ENCODE data around the gene APBA2.
A peak's percentile ranks its signal among the peaks of the same experiment; 100 is the strongest.

Gene APBA2

GRCh38 chr15:28894631-28895030 lies 8.9 kb downstream of the APBA2 start:
- H3K4me3 ChIP-seq (ENCODE audit: low read depth, low read length) = no peak overlapping the region
- no peak for DNase-seq (ENCODE audit: low read depth)
- no peak for TF ChIP-seq POLR2A (IDR thresholded peaks at IDR 0.05; ENCODE audit: extremely low read depth, insufficient read length)
- no peak for TF ChIP-seq MAX (IDR thresholded peaks at IDR 0.05; ENCODE audit: low read depth, low read length)
- no peak for TF ChIP-seq CTCF (IDR thresholded peaks at IDR 0.05; ENCODE audit: low read depth, low read length)
- TF ChIP-seq MYC (IDR thresholded peaks at IDR 0.05; ENCODE audit: low read depth, low read length) = no peak

GRCh38 chr15:28895146-28895545 lies 9.4 kb downstream of the APBA2 start:
- no peak overlapping the region for H3K4me3 ChIP-seq (ENCODE audit: low read depth, low read length)
- DNase-seq (ENCODE audit: low read depth) = no peak
- TF ChIP-seq POLR2A (IDR thresholded peaks at IDR 0.05; ENCODE audit: extremely low read depth, insufficient read length) = no peak
- no peak for TF ChIP-seq CTCF (IDR thresholded peaks at IDR 0.05; ENCODE audit: low read depth, low read length)
- TF ChIP-seq MYC (IDR thresholded peaks at IDR 0.05; ENCODE audit: low read depth, low read length) = no peak
- TF ChIP-seq MAX (IDR thresholded peaks at IDR 0.05; ENCODE audit: low read depth, low read length) = no peak

GRCh38 chr15:28895566-28895965 lies 9.8 kb downstream of the APBA2 start:
- no peak for DNase-seq (ENCODE audit: low read depth)
- no peak overlapping the region for H3K4me3 ChIP-seq (ENCODE audit: low read depth, low read length)
- TF ChIP-seq POLR2A (IDR thresholded peaks at IDR 0.05; ENCODE audit: extremely low read depth, insufficient read length) = no peak
- TF ChIP-seq MAX (IDR thresholded peaks at IDR 0.05; ENCODE audit: low read depth, low read length) = no peak
- no peak for TF ChIP-seq CTCF (IDR thresholded peaks at IDR 0.05; ENCODE audit: low read depth, low read length)
- TF ChIP-seq MYC (IDR thresholded peaks at IDR 0.05; ENCODE audit: low read depth, low read length) = no peak

GRCh38 chr15:28896951-28897350 lies 11.2 kb downstream of the APBA2 start:
- DNase-seq (ENCODE audit: low read depth) = no peak
- no peak overlapping the region for H3K4me3 ChIP-seq (ENCODE audit: low read depth, low read length)
- no peak for TF ChIP-seq CTCF (IDR thresholded peaks at IDR 0.05; ENCODE audit: low read depth, low read length)
- TF ChIP-seq POLR2A (IDR thresholded peaks at IDR 0.05; ENCODE audit: extremely low read depth, insufficient read length) = no peak
- TF ChIP-seq MAX (IDR thresholded peaks at IDR 0.05; ENCODE audit: low read depth, low read length) = no peak

- no peak for DNase-seq (ENCODE audit: low read depth)
- no peak for TF ChIP-seq MAX (IDR thresholded peaks at IDR 0.05; ENCODE audit: low read depth, low read length)
- H3K4me3 ChIP-seq (ENCODE audit: low read depth, low read length) = no peak overlapping the region
Measured at GRCh38 chr15:28897861-28898585, 12.2 kb downstream of the APBA2 start.

- TF ChIP-seq MAX (IDR thresholded peaks at IDR 0.05; ENCODE audit: low read depth, low read length) (peak; percentile 14; the same call in 1 of the 2 replicates), CTCF (IDR thresholded peaks at IDR 0.05; ENCODE audit: low read depth, low read length) (no peak)
- no peak for DNase-seq (ENCODE audit: low read depth)
- H3K4me3 ChIP-seq (ENCODE audit: low read depth, low read length) = no peak overlapping the region
Measured at GRCh38 chr15:28899061-28899738, 13.4 kb downstream of the APBA2 start.

All from NB4 (cell line).